ENCODE results near the gene ZNF202. TPM values are rescaled to one million over a fixed set of nuclear protein-coding genes. Genes with fewer than 3 reads are reported as not detected.

The ZNF202 gene
- polyA plus RNA-seq, 1 experiment = 7.4 TPM

DNA sequence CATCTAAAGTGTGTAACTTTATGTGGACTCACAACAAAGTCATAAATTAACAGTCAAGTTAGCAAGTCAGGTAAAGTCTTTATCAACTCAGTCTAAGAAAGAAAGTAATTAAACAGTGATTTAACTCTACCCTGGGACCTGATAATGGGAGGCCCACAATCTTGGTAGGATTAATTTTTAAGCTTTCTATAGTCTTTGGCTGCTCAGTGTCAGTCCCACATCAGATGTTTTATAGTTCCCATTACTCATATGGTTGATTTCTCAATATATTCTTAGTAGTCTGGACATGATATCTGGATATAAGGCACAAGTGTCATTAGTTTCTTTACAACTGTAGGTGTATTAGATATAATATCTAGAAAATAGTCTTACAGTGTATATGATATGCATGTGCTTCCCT is 48.5 kb downstream of the ZNF202 start:
- Histone ChIP-seq H3K27me3 (ENCODE audit: control insufficient read depth, insufficient read depth, low read length) (0 out of 2 replicates have a peak, but pooled peaks cover 3% of the 10 kb centered on the region), H3K4me3 (ENCODE audit: low read depth, low read length) (no peak overlapping the region), H3K36me3 (ENCODE audit: control insufficient read depth, insufficient read depth, low read length) (no peaks in the 10 kb centered on the region)
- ChIA-PET POLR2A (no interaction called here), CTCF (interaction anchor here (1.9 to 2.8 kb wide), 2 partner anchors 14 to 18 kb away, joined by 6 to 8 read pairs; no protein-coding TSS in a partner anchor)
- DNase-seq (ENCODE audit: low read depth) = no peak
- TF ChIP-seq CTCF (IDR thresholded peaks at IDR 0.05; ENCODE audit: insufficient read depth, low read depth, low read length) = no peak

DNA sequence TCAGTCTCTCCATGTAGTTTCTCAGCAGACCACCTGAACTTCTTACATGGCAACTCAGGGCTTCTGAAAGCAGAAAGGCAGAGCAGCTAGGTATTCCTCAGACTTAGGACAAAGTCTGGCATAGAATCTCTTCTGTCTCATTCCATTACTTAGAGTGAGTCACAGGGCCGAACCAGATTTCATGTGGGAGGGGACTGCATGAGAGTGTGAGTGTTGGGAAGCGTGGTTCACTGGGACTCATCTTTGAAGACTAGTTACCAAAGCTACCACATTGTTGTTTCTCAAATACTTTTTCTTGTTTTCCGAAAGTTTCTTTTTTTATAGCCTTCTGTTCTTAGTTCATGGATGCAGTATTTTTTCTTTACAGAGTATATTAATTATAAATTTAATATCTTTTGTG is 51.0 kb downstream of the ZNF202 start:
- DNase-seq (ENCODE audit: low read depth) = no peak
- TF ChIP-seq CTCF (IDR thresholded peaks at IDR 0.05; ENCODE audit: insufficient read depth, low read depth, low read length) = no peak
- H3K27me3 ChIP-seq (ENCODE audit: control insufficient read depth, insufficient read depth, low read length) = peaks cover 6% of the 10 kb centered on the region; the same call in 1 of the 2 replicates
- no peaks in the 10 kb centered on the region for H3K36me3 ChIP-seq (ENCODE audit: control insufficient read depth, insufficient read depth, low read length)
- no peak overlapping the region for H3K4me3 ChIP-seq (ENCODE audit: low read depth, low read length)
- CTCF ChIA-PET = interaction anchor here (1.2 kb wide), 1 partner anchor 17 kb away, joined by 5 read pairs; no protein-coding TSS in a partner anchor
- POLR2A ChIA-PET = no interaction called here

GRCh38 chr11:123684601-123685000 is 56.9 kb downstream of the ZNF202 start:
- DNase-seq (ENCODE audit: low read depth) = no peak
- peaks cover 6% of the 10 kb centered on the region; the same call in 1 of the 2 replicates for H3K27me3 ChIP-seq (ENCODE audit: control insufficient read depth, insufficient read depth, low read length)
- CTCF ChIA-PET = interaction anchor here (1.2 to 1.9 kb wide), 5 partner anchors 13 to 104 kb away, joined by 3 to 6 read pairs (median 4); no protein-coding TSS in a partner anchor

GRCh38 chr11:123683428-123684170 is 57.9 kb downstream of the ZNF202 start:
- no peak for TF ChIP-seq CTCF (IDR thresholded peaks at IDR 0.05; ENCODE audit: insufficient read depth, low read depth, low read length)
- Histone ChIP-seq H3K4me3 (ENCODE audit: low read depth, low read length) (no peak overlapping the region), H3K27me3 (ENCODE audit: control insufficient read depth, insufficient read depth, low read length) (peaks cover 6% of the 10 kb centered on the region; the same call in 1 of the 2 replicates), H3K36me3 (ENCODE audit: control insufficient read depth, insufficient read depth, low read length) (no peaks in the 10 kb centered on the region)
- ChIA-PET POLR2A (no interaction called here), CTCF (interaction anchor here (0.6 to 1.9 kb wide), 2 partner anchors 27 to 984 kb away, joined by 3 to 6 read pairs; no protein-coding TSS in a partner anchor)
- no peak for DNase-seq (ENCODE audit: low read depth)

More at GRCh38 chr11:123684601-123685000, 56.9 kb downstream of the ZNF202 start:
- H3K4me3 ChIP-seq (ENCODE audit: low read depth, low read length) = no peak overlapping the region
- no peak for TF ChIP-seq CTCF (IDR thresholded peaks at IDR 0.05; ENCODE audit: insufficient read depth, low read depth, low read length)
- POLR2A ChIA-PET = no interaction called here
- no peaks in the 10 kb centered on the region for H3K36me3 ChIP-seq (ENCODE audit: control insufficient read depth, insufficient read depth, low read length)

DNA sequence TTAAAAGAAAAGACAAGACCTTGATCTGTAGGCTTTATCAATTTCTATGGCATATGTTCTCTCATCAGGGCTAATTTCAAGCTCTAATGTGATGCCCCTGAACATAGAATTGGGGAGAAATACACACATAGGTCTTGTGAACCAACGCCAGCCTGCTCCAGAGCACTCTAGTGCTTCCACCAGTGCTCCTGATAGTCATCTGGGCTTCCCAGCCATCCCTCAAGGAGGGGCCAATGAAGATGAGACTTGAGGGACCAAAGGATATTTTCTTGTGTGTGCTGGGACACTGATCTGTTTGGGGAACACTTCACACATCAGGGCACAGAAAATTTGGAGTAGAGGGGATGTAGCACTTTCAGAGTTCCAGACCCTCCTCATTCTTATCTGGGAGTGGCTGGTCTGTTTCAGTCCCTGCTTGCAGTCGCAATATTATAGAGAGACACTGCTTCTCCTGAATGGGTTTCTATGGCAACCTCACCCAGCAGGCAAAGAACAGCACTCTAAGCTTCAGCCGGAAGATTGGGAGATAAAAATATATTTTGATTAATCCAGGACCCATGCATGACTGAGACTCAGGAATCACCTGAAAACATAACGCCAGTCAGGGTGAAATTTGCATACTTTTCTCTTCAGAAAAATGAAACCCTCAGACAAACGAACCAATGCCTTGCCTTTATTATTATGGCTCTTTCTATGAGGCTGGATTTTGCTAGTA is 58.6 kb downstream of the ZNF202 start:
- no peak for TF ChIP-seq CTCF (IDR thresholded peaks at IDR 0.05; ENCODE audit: insufficient read depth, low read depth, low read length)
- POLR2A ChIA-PET = no interaction called here
- DNase-seq (ENCODE audit: low read depth) = no peak
- CTCF ChIA-PET = interaction anchor here (0.6 to 1.9 kb wide), 2 partner anchors 28 to 983 kb away, joined by 3 to 6 read pairs; no protein-coding TSS in a partner anchor
- H3K27me3 ChIP-seq (ENCODE audit: control insufficient read depth, insufficient read depth, low read length) = peaks cover 6% of the 10 kb centered on the region
- no peak overlapping the region for H3K4me3 ChIP-seq (ENCODE audit: low read depth, low read length)
- no peaks in the 10 kb centered on the region for H3K36me3 ChIP-seq (ENCODE audit: control insufficient read depth, insufficient read depth, low read length)
